Hepatocyte (in vitro differentiated cells): ENCODE measurements around the gene WDFY2. TPM values are rescaled to one million over a fixed set of nuclear protein-coding genes. Genes with fewer than 3 reads are reported as not detected.

Source experiments
- DNase-seq: peaks from one replicate; pipeline ENCODE4 v3.0.0-alpha.2; 2016; ENCODE audit warnings: low spot score
- H2AFZ ChIP-seq: fragments of 200-600 bp; sonication (generic); 2 replicates; pipeline ENCODE4 v1.6.0; 2016; ENCODE audit warnings: antibody characterized with exemption, mild to moderate bottlenecking
- H3K27ac ChIP-seq: fragments of 200-600 bp; sonication (generic); 2 replicates; pipeline ENCODE4 v1.5.1; 2016; ENCODE audit warnings: mild to moderate bottlenecking
- H3K27me3 ChIP-seq: fragments of 200-600 bp; sonication (generic); 2 replicates; pipeline ENCODE4 v1.6.1; 2016
- H3K36me3 ChIP-seq: fragments of 200-600 bp; sonication (generic); replicated peaks from 2 replicates; pipeline ENCODE4 v1.5.1; 2016; ENCODE audit warnings: low read depth; ENCODE audit not compliant: insufficient read depth
- H3K4me1 ChIP-seq: fragments of 200-600 bp; sonication (generic); 2 replicates; pipeline ENCODE4 v1.5.1; 2016; ENCODE audit warnings: mild to moderate bottlenecking, moderate library complexity; ENCODE audit not compliant: insufficient read depth
- H3K4me2 ChIP-seq: fragments of 200-600 bp; sonication (generic); 2 replicates; pipeline ENCODE4 v1.6.0; 2016
- H3K4me3 ChIP-seq: fragments of 200-600 bp; sonication (generic); 2 replicates; pipeline ENCODE4 v1.5.1; 2016; ENCODE audit warnings: mild to moderate bottlenecking
- H3K79me2 ChIP-seq: fragments of 200-600 bp; sonication (generic); 2 replicates; pipeline ENCODE4 v1.6.0; 2017; ENCODE audit warnings: mild to moderate bottlenecking
- H3K9me2 ChIP-seq: fragments of 200-600 bp; sonication (generic); replicated peaks from 2 replicates; pipeline ENCODE4 v1.6.0; 2017; ENCODE audit warnings: mild to moderate bottlenecking; ENCODE audit not compliant: insufficient read depth
- H3K9me3 ChIP-seq: fragments of 200-600 bp; sonication (generic); 2 replicates; pipeline ENCODE4 v1.5.1; 2016; ENCODE audit warnings: low read depth, mild to moderate bottlenecking
- H4K20me1 ChIP-seq: fragments of 200-600 bp; sonication (generic); 2 replicates; pipeline ENCODE4 v1.6.0; 2016; ENCODE audit warnings: mild to moderate bottlenecking; ENCODE audit not compliant: insufficient read depth, poor library complexity, severe bottlenecking
- CTCF ChIP-seq: fragments of 200-600 bp; sonication (generic); IDR thresholded peaks from 2 replicates; pipeline ENCODE4 v1.5.1; 2016; ENCODE audit warnings: antibody characterized with exemption, mild to moderate bottlenecking; ENCODE audit not compliant: poor library complexity
- EZH2 ChIP-seq: fragments of 200-600 bp; sonication (generic); IDR thresholded peaks from 2 replicates; pipeline ENCODE4 v1.6.1; 2016; ENCODE audit warnings: antibody characterized with exemption, mild to moderate bottlenecking, borderline replicate concordance
- EZH2phosphoT487 ChIP-seq: fragments of 200-600 bp; sonication (generic); IDR thresholded peaks from one replicate; pipeline ENCODE4 v1.6.1; 2018; ENCODE audit warnings: antibody characterized with exemption, mild to moderate bottlenecking, low read depth, moderate library complexity; ENCODE audit not compliant: unreplicated experiment, severe bottlenecking
- whole genome bisulfite sequencing: methylation state at CpG from one replicate; pipeline ENCODE4 v1.1.6; 2016; ENCODE audit warnings: low lambda C conversion rate; ENCODE audit errors: missing lambda C conversion rate; 5-methylcytosine and 5-hydroxymethylcytosine counted together
- polyA plus RNA-seq: library from polyadenylated mRNA; unstranded; fragments of >200 nt; fragmentation: Nextera tagmentation; extraction: Ambion mirVana; gene quantifications from 2 replicates; pipeline ENCODE4 v1.2.1, GENCODE V29; 2016
- total RNA-seq: library from RNA; depleted of rRNA; stranded (reverse); fragments of >200 nt; gene quantifications from 2 replicates; pipeline ENCODE4 v1.2.3, GENCODE V29; 2014

Gene WDFY2
- total and polyA plus RNA-seq, 2 experiments from 2014 or later: 9.0 to 9.1 TPM

DNA sequence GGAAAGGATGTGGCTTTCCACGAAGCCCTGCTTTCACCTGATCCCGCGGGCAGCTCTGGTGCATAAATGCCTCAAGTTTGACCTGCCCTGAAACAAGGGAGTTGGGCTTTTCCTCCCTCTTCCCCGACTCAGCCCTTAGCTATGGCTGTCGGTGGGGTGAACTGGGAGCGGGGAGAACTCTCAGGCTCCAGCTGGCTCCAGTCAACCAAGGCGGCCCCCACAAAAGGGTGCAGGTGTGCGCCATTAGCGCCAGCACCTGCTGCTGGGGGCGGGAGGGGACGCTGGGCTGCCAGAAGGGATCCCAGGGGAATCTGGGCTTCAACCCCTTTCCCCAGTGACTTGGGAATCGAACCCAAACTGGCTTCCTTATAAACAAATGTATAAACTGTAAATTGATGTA lies 226.8 kb downstream of the WDFY2 start:
- WGBS: 93% methylated on average over 12 of the region's 12 CpGs

GRCh38 chr13:51811920-51812451 lies 227.7 kb downstream of the WDFY2 start:
- H3K4me3 ChIP-seq: no peak overlapping the region
- H2AFZ ChIP-seq: no peak overlapping the region
- no peaks in the 10 kb centered on the region for H3K9me3 ChIP-seq
- TF ChIP-seq EZH2phosphoT487: no peak
- no peak for TF ChIP-seq CTCF
- no peak for TF ChIP-seq EZH2
- DNase-seq: no peak
- H3K36me3 ChIP-seq: no peaks in the 10 kb centered on the region
- no peaks in the 10 kb centered on the region for H3K27me3 ChIP-seq
- no peaks in the 10 kb centered on the region for H3K79me2 ChIP-seq
- no peaks in the 10 kb centered on the region for H3K9me2 ChIP-seq
- no peak overlapping the region for H3K4me2 ChIP-seq
- H4K20me1 ChIP-seq: no peaks in the 10 kb centered on the region
- H3K4me1 ChIP-seq: no peaks in the 10 kb centered on the region
- WGBS: 72% methylated on average over 4 of the region's 4 CpGs
- H3K27ac ChIP-seq: no peak overlapping the region

More for the DNA sequence above, 226.8 kb downstream of the WDFY2 start:
- Histone ChIP-seq H3K27me3 (no peaks in the 10 kb centered on the region), H3K9me3 (no peaks in the 10 kb centered on the region), H3K4me3 (no peak overlapping the region), H3K9me2 (no peaks in the 10 kb centered on the region), H3K36me3 (no peaks in the 10 kb centered on the region), H3K4me2 (no peak overlapping the region), H3K79me2 (no peaks in the 10 kb centered on the region), H4K20me1 (no peaks in the 10 kb centered on the region), H3K4me1 (no peaks in the 10 kb centered on the region), H3K27ac (no peak overlapping the region), H2AFZ (no peak overlapping the region)
- DNase-seq: no peak
- no peak for TF ChIP-seq EZH2
- TF ChIP-seq CTCF: no peak
- TF ChIP-seq EZH2phosphoT487: no peak

- DNase-seq: no peak
- Histone ChIP-seq H3K4me1 (no peaks in the 10 kb centered on the region), H3K9me3 (no peaks in the 10 kb centered on the region), H2AFZ (no peak overlapping the region), H3K4me3 (no peak overlapping the region), H3K79me2 (no peaks in the 10 kb centered on the region), H3K4me2 (no peak overlapping the region), H3K36me3 (no peaks in the 10 kb centered on the region), H3K27me3 (no peaks in the 10 kb centered on the region), H3K9me2 (no peaks in the 10 kb centered on the region), H3K27ac (no peak overlapping the region), H4K20me1 (no peaks in the 10 kb centered on the region)
- WGBS: 98% methylated on average over 2 of the region's 2 CpGs
- TF ChIP-seq CTCF: no peak
- TF ChIP-seq EZH2: no peak
- TF ChIP-seq EZH2phosphoT487: no peak
Measured at GRCh38 chr13:51814071-51814470, 229.8 kb downstream of the WDFY2 start.
